A549 (cell line): Measurements from ENCODE around the gene KRT8. TPM values are rescaled to one million over a fixed set of nuclear protein-coding genes. Genes with fewer than 3 reads are reported as not detected.
A peak's percentile ranks its signal among the peaks of the same experiment; 100 is the strongest.

Experiments used
- ATAC-seq, 2 experiments: fragments of 200-7000 bp in 1 of 2; fragments of >200 bp in 1 of 2; cut with Nextera tagmentation in 1 of 2; cut with Tn5 transposase in 1 of 2; 3 replicates each; pipeline versions ENCODE4 v1.8.0 to v1.9.1; 2018 to 2020; ENCODE audit warnings: mild to moderate bottlenecking in 1 of 2, moderate library complexity in 1 of 2
- CTCF ChIA-PET: fragments of 300-600 bp; sonication (Branson Sonifier 250); formaldehyde crosslinking; extraction: SDS; loops from one replicate; lab custom pipeline; 2021; ENCODE audit warnings: antibody characterized with exemption, inconsistent platforms; lab: Yijun Ruan, JAX
- POLR2A ChIA-PET: fragments of 350-600 bp; formaldehyde crosslinking; extraction: SDS; loops from one replicate; lab custom pipeline; 2021; ENCODE audit warnings: antibody characterized with exemption, inconsistent platforms; lab: Yijun Ruan, JAX
- DNase-seq, 2 experiments: peaks; one replicate each; pipeline versions ENCODE4 v3.0.0 to v3.0.0-alpha.2; 2011 to 2016; ENCODE audit warnings: low read depth in 1 of 2, low spot score in 1 of 2
- FAIRE-seq: peaks from 2 replicates; lab custom pipeline; 2011; peaks lifted over from hg19 to GRCh38; lab: Jason Lieb, UNC
- H3K27ac ChIP-seq, 2 experiments: fragments of >200 bp; sonication (Bioruptor Twin); formaldehyde crosslinking; 3 replicates each; pipeline ENCODE4 v1.5.1; 2016 to 2017
- H3K4me1 ChIP-seq: fragments of >200 bp; sonication (Bioruptor Twin); formaldehyde crosslinking; 3 replicates; pipeline ENCODE4 v1.6.1; 2016
- H3K4me2 ChIP-seq: fragments of >200 bp; sonication (Bioruptor Twin); formaldehyde crosslinking; 3 replicates; pipeline ENCODE4 v1.6.1; 2016
- H3K4me3 ChIP-seq: fragments of >200 bp; sonication (Bioruptor Twin); formaldehyde crosslinking; 3 replicates; pipeline ENCODE4 v1.5.1; 2016
- H3K9me3 ChIP-seq: fragments of >200 bp; sonication (Bioruptor Twin); formaldehyde crosslinking; 3 replicates; pipeline ENCODE4 v1.6.1; 2016
- CBX2 ChIP-seq: fragments of 200-600 bp; sonication (generic); IDR thresholded peaks from 2 replicates; pipeline ENCODE4 v1.6.1; 2016; ENCODE audit warnings: low read depth, mild to moderate bottlenecking, borderline replicate concordance
- CBX8 ChIP-seq: fragments of 200-600 bp; sonication (generic); IDR thresholded peaks from 2 replicates; pipeline ENCODE4 v1.6.1; 2016
- EP300 ChIP-seq, 2 experiments: fragments of >200 bp; sonication (Bioruptor Twin); formaldehyde crosslinking; IDR thresholded peaks; 2 replicates in 1 of 2; 3 replicates in 1 of 2; pipeline ENCODE4 v1.6.1; 2016 to 2017
- FOSL2 ChIP-seq, 2 experiments: fragments of 450-650 bp in 1 of 2; fragments of >200 bp in 1 of 2; sonication (Bioruptor Twin) in 1 of 2; formaldehyde crosslinking; IDR thresholded peaks; 2 replicates each; pipeline versions ENCODE4 v1.5.0 to v1.6.1; 2016 to 2020; ENCODE audit warnings: mild to moderate bottlenecking in 1 of 2, moderate library complexity in 1 of 2
- HOXB5 ChIP-seq: fragments of 250-450 bp; sonication (Bioruptor Pico); IDR thresholded peaks from 2 replicates; pipeline ENCODE4 v1.5.0; 2020; ENCODE audit warnings: mild to moderate bottlenecking, moderate library complexity
- KDM1A ChIP-seq: fragments of 200-600 bp; sonication (generic); IDR thresholded peaks from 2 replicates; pipeline ENCODE4 v1.6.1; 2016; ENCODE audit warnings: low read depth, mild to moderate bottlenecking
- MAFK ChIP-seq: fragments of 450-650 bp; IDR thresholded peaks from 2 replicates; pipeline ENCODE4 v1.6.1; 2014; ENCODE audit not compliant: partially characterized antibody
- NPAS2 ChIP-seq: fragments of 250-450 bp; sonication (Bioruptor Pico); IDR thresholded peaks from 2 replicates; pipeline ENCODE4 v1.8.0; 2022; ENCODE audit warnings: mild to moderate bottlenecking, moderate library complexity, borderline replicate concordance
- POLR2A ChIP-seq: IDR thresholded peaks from 2 replicates; pipeline ENCODE4 v1.6.1; 2012; ENCODE audit warnings: mild to moderate bottlenecking, low read length
- RARB ChIP-seq: fragments of 250-450 bp; sonication (Bioruptor Pico); IDR thresholded peaks from 2 replicates; pipeline ENCODE4 v1.8.0; 2021; ENCODE audit warnings: mild to moderate bottlenecking, moderate library complexity
- RCOR1 ChIP-seq: fragments of 150-350 bp; IDR thresholded peaks from 2 replicates; pipeline ENCODE4 v1.6.1; 2014; ENCODE audit warnings: antibody characterized with exemption, low read length, low read depth
- RFX5 ChIP-seq: fragments of 450-650 bp; IDR thresholded peaks from 2 replicates; pipeline ENCODE4 v1.7.1; 2014; ENCODE audit warnings: antibody characterized with exemption, mild to moderate bottlenecking, moderate library complexity
- RNF2 ChIP-seq: fragments of 200-600 bp; sonication (generic); IDR thresholded peaks from 2 replicates; pipeline ENCODE4 v1.6.1; 2016; ENCODE audit warnings: low read depth, mild to moderate bottlenecking, antibody characterized with exemption, moderate library complexity, borderline replicate concordance
- ZNF302 ChIP-seq: fragments of 250-450 bp; sonication (Bioruptor Pico); IDR thresholded peaks from 2 replicates; pipeline ENCODE4 v1.9.0; 2021; ENCODE audit warnings: inconsistent platforms, mild to moderate bottlenecking, moderate library complexity
- WGBS: methylation state at CpG from one replicate; pipeline ENCODE4 v1.1.6; 2017; ENCODE audit errors: missing lambda C conversion rate; 5-methylcytosine and 5-hydroxymethylcytosine counted together
- polyA plus RNA-seq, 4 experiments: library from polyadenylated mRNA; depleted of rRNA in 3 of 4; stranded (reverse); fragments of >200 nt; fragmentation: RNase III in 1 of 4; extraction: RNeasy Plus Mini Kit Qiagen cat#74134 plus additional on column Dnase treatment in 1 of 4; gene quantifications; 2 replicates in 3 of 4; 3 replicates in 1 of 4; pipeline ENCODE4 v1.2.3, GENCODE V29; 2011 to 2017
- TF ChIP-seq, protein P1 (sequence below): fragments of >200 bp; sonication (Bioruptor Twin); formaldehyde crosslinking; IDR thresholded peaks from 2 replicates; pipeline ENCODE4 v1.6.1; 2016
- TF ChIP-seq, protein P2 (sequence below): fragments of 250-450 bp; sonication (Bioruptor Pico); IDR thresholded peaks from 2 replicates; pipeline ENCODE4 v1.5.0; 2021; ENCODE audit warnings: mild to moderate bottlenecking, moderate library complexity, borderline replicate concordance
- TF ChIP-seq, protein P3 (sequence below): IDR thresholded peaks from 2 replicates; pipeline ENCODE4 v1.6.1; 2012
- TF ChIP-seq, protein P4 (sequence below): fragments of 200-600 bp; sonication (generic); IDR thresholded peaks from 2 replicates; pipeline ENCODE4 v1.6.1; 2016; ENCODE audit warnings: antibody characterized with exemption, mild to moderate bottlenecking, moderate library complexity

Gene KRT8
- polyA plus RNA-seq, 2 of the 4 experiments (the other 2 are of a cell fraction), result 2,250 to 3,633 TPM

DNA sequence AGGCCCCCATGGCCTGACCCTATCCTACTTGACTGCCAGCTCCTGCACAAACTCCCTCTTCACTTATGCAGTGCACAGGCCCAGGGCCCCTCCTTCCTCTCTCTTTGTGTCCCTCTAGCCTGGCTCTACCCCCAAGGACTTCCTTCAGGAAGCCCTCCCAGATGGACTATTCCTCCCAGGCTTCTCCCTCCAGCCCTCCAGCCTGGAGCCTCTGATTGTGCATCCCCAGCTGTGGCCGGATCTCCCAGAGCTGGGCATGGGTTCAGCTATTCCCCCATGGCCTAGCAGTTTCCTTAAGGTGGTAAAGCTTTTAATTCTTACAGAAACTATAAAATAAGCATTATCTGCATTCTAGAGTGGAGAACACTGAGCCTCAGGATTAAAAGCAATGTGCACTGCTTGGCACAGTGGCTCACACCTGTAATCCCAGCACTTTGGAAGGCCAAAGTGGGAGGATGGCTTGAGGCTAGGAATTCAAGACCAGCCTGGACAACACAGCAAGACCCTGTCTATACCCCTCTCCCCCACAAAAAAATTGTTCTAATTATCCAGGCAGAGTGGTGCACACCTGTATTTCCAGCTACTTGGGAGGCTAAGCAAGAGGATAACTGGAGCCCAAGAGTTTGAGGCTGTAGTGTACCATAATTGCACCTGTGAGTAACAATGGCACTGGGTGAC is 16.8 kb upstream of the KRT8 start:
- Histone ChIP-seq H3K9me3 (no peaks in the 10 kb centered on the region), H3K4me2 (peak overlapping the region; percentile 4; the same call in 1 of the 3 replicates), H3K27ac (peak overlapping the region; percentile 96 to 97; a peak in 5 of 6 replicates), H3K4me3 (no peak overlapping the region), H3K4me1 (peaks cover 58% of the 10 kb centered on the region)
- FAIRE-seq (no peak), ATAC-seq (no peak), DNase-seq (no peak)
- TF ChIP-seq NPAS2 (CRISPR knock-in tag), result no peak
- TF ChIP-seq, protein P1, sequence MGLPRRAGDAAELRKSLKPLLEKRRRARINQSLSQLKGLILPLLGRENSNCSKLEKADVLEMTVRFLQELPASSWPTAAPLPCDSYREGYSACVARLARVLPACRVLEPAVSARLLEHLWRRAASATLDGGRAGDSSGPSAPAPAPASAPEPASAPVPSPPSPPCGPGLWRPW, result no peak
- TF ChIP-seq, protein P2, sequence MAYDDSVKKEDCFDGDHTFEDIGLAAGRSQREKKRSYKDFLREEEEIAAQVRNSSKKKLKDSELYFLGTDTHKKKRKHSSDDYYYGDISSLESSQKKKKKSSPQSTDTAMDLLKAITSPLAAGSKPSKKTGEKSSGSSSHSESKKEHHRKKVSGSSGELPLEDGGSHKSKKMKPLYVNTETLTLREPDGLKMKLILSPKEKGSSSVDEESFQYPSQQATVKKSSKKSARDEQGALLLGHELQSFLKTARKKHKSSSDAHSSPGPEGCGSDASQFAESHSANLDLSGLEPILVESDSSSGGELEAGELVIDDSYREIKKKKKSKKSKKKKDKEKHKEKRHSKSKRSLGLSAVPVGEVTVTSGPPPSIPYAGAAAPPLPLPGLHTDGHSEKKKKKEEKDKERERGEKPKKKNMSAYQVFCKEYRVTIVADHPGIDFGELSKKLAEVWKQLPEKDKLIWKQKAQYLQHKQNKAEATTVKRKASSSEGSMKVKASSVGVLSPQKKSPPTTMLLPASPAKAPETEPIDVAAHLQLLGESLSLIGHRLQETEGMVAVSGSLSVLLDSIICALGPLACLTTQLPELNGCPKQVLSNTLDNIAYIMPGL (CRISPR knock-in tag), result no peak
- WGBS, result 93% methylated on average over 1 of the region's 1 CpG
- ChIA-PET CTCF (interaction anchor here (0.6 to 10.7 kb wide), 13 partner anchors 10 to 764 kb away, joined by 3 to 126 read pairs (median 6); partner anchors contain the start of gene KRT8), POLR2A (interaction anchor here (0.6 to 7.8 kb wide), 2 partner anchors 17 to 34 kb away, joined by 6 to 205 read pairs; partner anchors contain the start of gene KRT8)

DNA sequence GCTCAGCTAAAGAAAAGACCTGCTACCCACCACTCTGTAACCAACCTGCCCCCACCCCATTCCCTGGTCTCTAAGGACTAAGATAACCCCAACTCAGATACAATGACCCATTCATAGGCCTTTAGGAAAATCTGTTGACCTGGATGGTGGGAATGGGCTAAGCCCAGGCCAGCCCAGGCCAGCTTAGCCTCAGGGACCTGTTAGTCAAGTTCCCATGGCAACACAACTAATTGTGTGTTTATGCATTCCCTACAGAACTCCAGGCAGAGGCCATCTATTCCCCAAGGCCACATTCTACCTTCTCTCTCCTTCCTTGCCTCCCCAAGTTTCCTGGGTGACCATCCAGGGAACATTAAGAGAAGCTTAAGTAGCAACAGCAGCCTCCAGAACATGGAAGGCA is 16.1 kb upstream of the KRT8 start:
- H3K4me2 ChIP-seq, result no peak overlapping the region
- TF ChIP-seq CBX8 (no peak), EP300 (IDR thresholded peaks at IDR 0.05) (no peak)
- POLR2A ChIA-PET, result interaction anchor here (7.8 kb wide), 1 partner anchor 17 kb away, joined by 205 read pairs; the partner anchor contains the start of gene KRT8
- FAIRE-seq, result no peak
- H3K27ac ChIP-seq, result peak overlapping the region; percentile 96 to 97; a peak in 5 of 6 replicates
- H3K9me3 ChIP-seq, result no peaks in the 10 kb centered on the region
- DNase-seq, result peak in 1 of 2 experiments; percentile 63
- H3K4me1 ChIP-seq, result peaks cover 51% of the 10 kb centered on the region
- CTCF ChIA-PET, result interaction anchor here (0.6 to 10.7 kb wide), 10 partner anchors 11 to 764 kb away, joined by 3 to 126 read pairs (median 6); partner anchors contain the start of gene KRT8
- ATAC-seq, result no peak
- no peak overlapping the region for H3K4me3 ChIP-seq

DNA sequence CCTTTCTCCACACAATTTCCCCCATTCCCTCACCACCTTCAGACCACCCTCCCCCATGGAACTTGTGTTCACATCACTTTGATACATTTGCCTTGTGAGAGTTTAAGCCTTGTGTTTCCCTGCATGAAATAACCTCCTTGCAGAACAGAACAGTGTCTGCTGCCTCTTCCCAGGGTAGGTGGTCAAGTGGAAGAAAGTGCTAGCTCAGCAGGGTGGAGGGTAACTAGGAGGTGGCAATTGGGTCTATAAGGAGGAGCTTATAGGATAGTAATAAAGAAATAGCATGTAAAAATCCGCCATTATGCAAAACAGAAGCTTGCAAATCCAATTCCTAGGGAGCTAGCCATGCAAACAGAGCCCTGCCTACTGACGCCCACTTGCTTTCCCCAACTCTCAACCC is 13.9 kb upstream of the KRT8 start:
- Histone ChIP-seq H3K27ac (peak overlapping the region in 1 of 2 experiments; percentile 48; a peak in 3 of 6 replicates), H3K4me2 (no peak overlapping the region), H3K9me3 (no peaks in the 10 kb centered on the region), H3K4me1 (peaks cover 30% of the 10 kb centered on the region), H3K4me3 (no peak overlapping the region)
- WGBS, result 95% methylated on average over 2 of the region's 2 CpGs
- FAIRE-seq (no peak), DNase-seq (no peak), ATAC-seq (0 out of 6 replicates have a peak, but pooled peaks of 1 of the 2 experiments have one; percentile 12)
- TF ChIP-seq MAFK (peak; percentile 71), RCOR1 (no peak)
- CTCF ChIA-PET, result interaction anchor here (0.7 to 10.7 kb wide), 10 partner anchors 10 to 591 kb away, joined by 3 to 126 read pairs (median 3); partner anchors contain the start of gene KRT8
- POLR2A ChIA-PET, result interaction anchor here (1.2 to 2.7 kb wide), 2 partner anchors 9 to 14 kb away, joined by 4 to 13 read pairs; partner anchors contain the start of gene KRT8

DNA sequence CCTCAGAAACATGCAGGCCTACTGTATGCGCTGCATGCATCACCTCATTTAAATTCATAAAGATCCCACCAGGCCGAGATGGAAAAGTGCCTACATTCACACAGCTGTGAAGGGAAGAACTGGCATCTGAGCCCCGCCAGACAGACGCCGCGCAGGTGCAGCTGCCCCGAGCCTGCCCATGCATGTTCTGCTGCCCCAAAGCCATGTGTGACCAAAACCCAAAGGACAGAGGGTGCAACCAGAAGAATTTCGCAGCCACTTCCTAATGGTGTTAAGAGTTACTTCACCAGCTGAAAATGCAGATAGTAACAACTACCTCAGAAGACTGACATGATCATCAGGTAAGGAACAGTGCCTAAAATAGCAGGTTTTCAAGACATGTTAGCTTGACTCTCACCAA is 13.5 kb upstream of the KRT8 start:
- Histone ChIP-seq H3K4me2 (no peak overlapping the region), H3K27ac (peak overlapping the region in 1 of 2 experiments; percentile 48; a peak in 3 of 6 replicates), H3K4me1 (peaks cover 25% of the 10 kb centered on the region), H3K9me3 (no peaks in the 10 kb centered on the region)
- ChIA-PET POLR2A (interaction anchor here (1.2 to 2.7 kb wide), 2 partner anchors 9 to 14 kb away, joined by 4 to 13 read pairs; partner anchors contain the start of gene KRT8), CTCF (interaction anchor here (0.7 to 10.7 kb wide), 10 partner anchors 10 to 591 kb away, joined by 3 to 126 read pairs (median 3); partner anchors contain the start of gene KRT8)
- ATAC-seq (peak; percentile 11 to 44; a peak in 2 of 6 replicates), FAIRE-seq (no peak), DNase-seq (no peak)
- WGBS, result 90% methylated on average over 8 of the region's 8 CpGs
- no peak for TF ChIP-seq KDM1A
- TF ChIP-seq, all 56 proteins: peak for 0
- H3K4me3 ChIP-seq, result no peak overlapping the region

DNA sequence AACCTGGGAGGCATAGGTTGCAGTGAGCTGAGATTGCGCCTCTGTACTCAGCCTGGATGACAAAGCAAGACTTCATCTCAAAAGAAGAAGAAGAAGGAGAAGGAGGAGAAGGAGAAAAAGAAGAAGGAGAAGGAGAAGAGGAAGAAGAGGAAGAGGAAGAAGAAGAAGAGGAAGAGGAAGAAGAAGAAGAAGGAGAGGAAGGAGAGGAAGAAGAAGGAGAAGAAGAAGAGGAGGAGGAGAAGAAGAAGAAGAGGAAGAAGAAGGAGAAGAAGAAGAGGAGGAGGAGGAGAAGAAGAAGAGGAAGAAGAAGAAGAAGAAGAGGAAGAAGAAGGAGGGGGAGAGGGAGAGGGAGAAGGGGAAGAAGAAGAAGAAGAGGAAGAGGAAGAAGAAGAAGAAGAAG is 12.9 kb upstream of the KRT8 start:
- Histone ChIP-seq H3K4me3 (no peak overlapping the region), H3K27ac (no peak overlapping the region), H3K4me1 (peaks cover 20% of the 10 kb centered on the region), H3K9me3 (no peaks in the 10 kb centered on the region), H3K4me2 (no peak overlapping the region)
- DNase-seq (no peak), FAIRE-seq (no peak), ATAC-seq (no peak)
- POLR2A ChIA-PET, result interaction anchor here (2.7 kb wide), 1 partner anchor 13 kb away, joined by 13 read pairs; the partner anchor contains the start of gene KRT8
- WGBS, result 97% methylated on average over 1 of the region's 1 CpG
- CTCF ChIA-PET, result interaction anchor here (1.2 to 10.7 kb wide), 7 partner anchors 11 to 591 kb away, joined by 3 to 126 read pairs (median 5); partner anchors contain the start of gene KRT8
- TF ChIP-seq CBX2 (no peak), RNF2 (no peak), POLR2A (no peak), FOSL2 (IDR thresholded peaks at IDR 0.05) (no peak), FOSL2 (CRISPR knock-in tag; IDR thresholded peaks at IDR 0.05) (no peak), CBX8 (no peak), RARB (CRISPR knock-in tag) (no peak), RFX5 (no peak), ZNF302 (CRISPR knock-in tag) (no peak), HOXB5 (CRISPR knock-in tag) (no peak)
- TF ChIP-seq, protein P3, sequence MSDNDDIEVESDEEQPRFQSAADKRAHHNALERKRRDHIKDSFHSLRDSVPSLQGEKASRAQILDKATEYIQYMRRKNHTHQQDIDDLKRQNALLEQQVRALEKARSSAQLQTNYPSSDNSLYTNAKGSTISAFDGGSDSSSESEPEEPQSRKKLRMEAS, result no peak
- TF ChIP-seq, protein P4, sequence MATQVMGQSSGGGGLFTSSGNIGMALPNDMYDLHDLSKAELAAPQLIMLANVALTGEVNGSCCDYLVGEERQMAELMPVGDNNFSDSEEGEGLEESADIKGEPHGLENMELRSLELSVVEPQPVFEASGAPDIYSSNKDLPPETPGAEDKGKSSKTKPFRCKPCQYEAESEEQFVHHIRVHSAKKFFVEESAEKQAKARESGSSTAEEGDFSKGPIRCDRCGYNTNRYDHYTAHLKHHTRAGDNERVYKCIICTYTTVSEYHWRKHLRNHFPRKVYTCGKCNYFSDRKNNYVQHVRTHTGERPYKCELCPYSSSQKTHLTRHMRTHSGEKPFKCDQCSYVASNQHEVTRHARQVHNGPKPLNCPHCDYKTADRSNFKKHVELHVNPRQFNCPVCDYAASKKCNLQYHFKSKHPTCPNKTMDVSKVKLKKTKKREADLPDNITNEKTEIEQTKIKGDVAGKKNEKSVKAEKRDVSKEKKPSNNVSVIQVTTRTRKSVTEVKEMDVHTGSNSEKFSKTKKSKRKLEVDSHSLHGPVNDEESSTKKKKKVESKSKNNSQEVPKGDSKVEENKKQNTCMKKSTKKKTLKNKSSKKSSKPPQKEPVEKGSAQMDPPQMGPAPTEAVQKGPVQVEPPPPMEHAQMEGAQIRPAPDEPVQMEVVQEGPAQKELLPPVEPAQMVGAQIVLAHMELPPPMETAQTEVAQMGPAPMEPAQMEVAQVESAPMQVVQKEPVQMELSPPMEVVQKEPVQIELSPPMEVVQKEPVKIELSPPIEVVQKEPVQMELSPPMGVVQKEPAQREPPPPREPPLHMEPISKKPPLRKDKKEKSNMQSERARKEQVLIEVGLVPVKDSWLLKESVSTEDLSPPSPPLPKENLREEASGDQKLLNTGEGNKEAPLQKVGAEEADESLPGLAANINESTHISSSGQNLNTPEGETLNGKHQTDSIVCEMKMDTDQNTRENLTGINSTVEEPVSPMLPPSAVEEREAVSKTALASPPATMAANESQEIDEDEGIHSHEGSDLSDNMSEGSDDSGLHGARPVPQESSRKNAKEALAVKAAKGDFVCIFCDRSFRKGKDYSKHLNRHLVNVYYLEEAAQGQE, result no peak
